ENCODE measurements around the gene GPR146.

Gene GPR146

GRCh38 chr7:1004018-1004852, 40.1 kb upstream of the GPR146 start:
- no peaks in the 10 kb centered on the region for H3K9me3 Mint-ChIP-seq
- DNase-seq (no peak), ATAC-seq (replicated peaks) (peak; percentile 40)
- no peak overlapping the region for H3K4me3 Mint-ChIP-seq
- peaks cover 13% of the 10 kb centered on the region for H3K36me3 Mint-ChIP-seq (ENCODE audit: insufficient read depth)
- peaks cover 4 to 17% of the 10 kb centered on the region in 2 donors for H3K4me1 Mint-ChIP-seq (ENCODE audit: low read depth in 2 of 2)
- peak overlapping the region; percentile 26 to 41 for H3K27ac Mint-ChIP-seq
- H3K27me3 Mint-ChIP-seq = no peaks in the 10 kb centered on the region

- ATAC-seq (replicated peaks) (no peak), DNase-seq (no peak)
- no peak overlapping the region for H3K4me3 Mint-ChIP-seq
- peaks cover 11 to 17% of the 10 kb centered on the region in 2 donors for H3K4me1 Mint-ChIP-seq (ENCODE audit: low read depth in 2 of 2)
- H3K9me3 Mint-ChIP-seq = no peaks in the 10 kb centered on the region
- H3K36me3 Mint-ChIP-seq (ENCODE audit: insufficient read depth) = peaks cover 17% of the 10 kb centered on the region
- no peaks in the 10 kb centered on the region for H3K27me3 Mint-ChIP-seq
- H3K27ac Mint-ChIP-seq = no peak overlapping the region
Observed at GRCh38 chr7:1005303-1005702, 39.0 kb upstream of the GPR146 start.

GRCh38 chr7:1007901-1008300, 36.4 kb upstream of the GPR146 start:
- H3K9me3 Mint-ChIP-seq = peaks cover 6 to 10% of the 10 kb centered on the region in 2 donors
- H3K4me3 Mint-ChIP-seq = no peak overlapping the region
- H3K27me3 Mint-ChIP-seq = no peaks in the 10 kb centered on the region
- H3K36me3 Mint-ChIP-seq (ENCODE audit: insufficient read depth) = peaks cover 19% of the 10 kb centered on the region
- peaks cover 19 to 21% of the 10 kb centered on the region in 2 donors for H3K4me1 Mint-ChIP-seq (ENCODE audit: low read depth in 2 of 2)
- no peak for ATAC-seq (replicated peaks)
- no peak for DNase-seq
- H3K27ac Mint-ChIP-seq = no peak overlapping the region

- H3K4me1 Mint-ChIP-seq (ENCODE audit: low read depth in 2 of 2) = peaks cover 19 to 22% of the 10 kb centered on the region in 2 donors
- H3K4me3 Mint-ChIP-seq = no peak overlapping the region
- peaks cover 6 to 10% of the 10 kb centered on the region in 2 donors for H3K9me3 Mint-ChIP-seq
- DNase-seq (no peak), ATAC-seq (replicated peaks) (no peak)
- no peaks in the 10 kb centered on the region for H3K27me3 Mint-ChIP-seq
- peaks cover 19% of the 10 kb centered on the region for H3K36me3 Mint-ChIP-seq (ENCODE audit: insufficient read depth)
- no peak overlapping the region for H3K27ac Mint-ChIP-seq
Observed at GRCh38 chr7:1008733-1009363, 35.5 kb upstream of the GPR146 start.

- Mint-ChIP-seq H3K9me3 (peaks cover 6 to 10% of the 10 kb centered on the region in 2 donors), H3K4me3 (no peak overlapping the region), H3K4me1 (ENCODE audit: low read depth in 2 of 2) (peaks cover 19 to 25% of the 10 kb centered on the region in 2 donors), H3K27ac (no peak overlapping the region), H3K27me3 (no peaks in the 10 kb centered on the region), H3K36me3 (ENCODE audit: insufficient read depth) (peaks cover 19% of the 10 kb centered on the region)
- ATAC-seq (replicated peaks) (no peak), DNase-seq (no peak)
Observed at GRCh38 chr7:1009747-1010146, 34.6 kb upstream of the GPR146 start.

GRCh38 chr7:1010226-1010625, 34.1 kb upstream of the GPR146 start:
- Mint-ChIP-seq H3K4me3 (no peak overlapping the region), H3K9me3 (peaks cover 6 to 10% of the 10 kb centered on the region in 2 donors), H3K27me3 (no peaks in the 10 kb centered on the region), H3K36me3 (ENCODE audit: insufficient read depth) (peaks cover 19% of the 10 kb centered on the region), H3K27ac (peak overlapping the region; percentile 88 to 95), H3K4me1 (ENCODE audit: low read depth in 2 of 2) (peaks cover 19 to 25% of the 10 kb centered on the region in 2 donors)
- DNase-seq = no peak
- no peak for ATAC-seq (replicated peaks)

GRCh38 chr7:1011297-1012003, 32.9 kb upstream of the GPR146 start:
- H3K27ac Mint-ChIP-seq = peak overlapping the region; percentile 88 to 95
- ATAC-seq (replicated peaks) = peak; percentile 75
- peak overlapping the region; percentile 6 to 11 for H3K4me3 Mint-ChIP-seq
- H3K36me3 Mint-ChIP-seq (ENCODE audit: insufficient read depth) = peaks cover 17% of the 10 kb centered on the region
- H3K27me3 Mint-ChIP-seq = no peaks in the 10 kb centered on the region
- peaks cover 16 to 25% of the 10 kb centered on the region in 2 donors for H3K4me1 Mint-ChIP-seq (ENCODE audit: low read depth in 2 of 2)
- H3K9me3 Mint-ChIP-seq = peaks cover 6 to 10% of the 10 kb centered on the region in 2 donors
- peak; percentile 36 to 41 (median 39) for DNase-seq

- Mint-ChIP-seq H3K27ac (peak overlapping the region; percentile 88 to 95), H3K27me3 (no peaks in the 10 kb centered on the region), H3K9me3 (peaks cover 6 to 10% of the 10 kb centered on the region in 2 donors), H3K4me1 (ENCODE audit: low read depth in 2 of 2) (peaks cover 16 to 25% of the 10 kb centered on the region in 2 donors), H3K4me3 (peak overlapping the region; percentile 6 to 11), H3K36me3 (ENCODE audit: insufficient read depth) (peaks cover 17% of the 10 kb centered on the region)
- DNase-seq (no peak), ATAC-seq (replicated peaks) (no peak)
Observed at GRCh38 chr7:1012004-1012715, 32.2 kb upstream of the GPR146 start.

- Mint-ChIP-seq H3K4me1 (ENCODE audit: low read depth in 2 of 2) (peaks cover 16 to 25% of the 10 kb centered on the region in 2 donors), H3K9me3 (peaks cover 6 to 10% of the 10 kb centered on the region in 2 donors), H3K4me3 (no peak overlapping the region), H3K27ac (no peak overlapping the region), H3K27me3 (no peaks in the 10 kb centered on the region), H3K36me3 (ENCODE audit: insufficient read depth) (peaks cover 17% of the 10 kb centered on the region)
- DNase-seq = no peak
- ATAC-seq (replicated peaks) = no peak
Observed at GRCh38 chr7:1012716-1013095, 31.6 kb upstream of the GPR146 start.

GRCh38 chr7:1013581-1013980, 30.8 kb upstream of the GPR146 start:
- DNase-seq (no peak), ATAC-seq (replicated peaks) (no peak)
- no peak overlapping the region for H3K4me3 Mint-ChIP-seq
- peaks cover 17% of the 10 kb centered on the region for H3K36me3 Mint-ChIP-seq (ENCODE audit: insufficient read depth)
- H3K27ac Mint-ChIP-seq = no peak overlapping the region
- peaks cover 6 to 10% of the 10 kb centered on the region in 2 donors for H3K9me3 Mint-ChIP-seq
- H3K27me3 Mint-ChIP-seq = no peaks in the 10 kb centered on the region
- peaks cover 20 to 32% of the 10 kb centered on the region in 2 donors for H3K4me1 Mint-ChIP-seq (ENCODE audit: low read depth in 2 of 2)

- Mint-ChIP-seq H3K27me3 (no peaks in the 10 kb centered on the region), H3K27ac (peak overlapping the region; percentile 41 to 73), H3K36me3 (ENCODE audit: insufficient read depth) (peaks cover 17% of the 10 kb centered on the region), H3K4me1 (ENCODE audit: low read depth in 2 of 2) (peaks cover 16 to 27% of the 10 kb centered on the region in 2 donors), H3K4me3 (no peak overlapping the region), H3K9me3 (peaks cover 6 to 10% of the 10 kb centered on the region in 2 donors)
- no peak for DNase-seq
- no peak for ATAC-seq (replicated peaks)
Observed at GRCh38 chr7:1014681-1015080, 29.7 kb upstream of the GPR146 start.

- ATAC-seq (replicated peaks) (no peak), DNase-seq (no peak)
- peaks cover 18 to 23% of the 10 kb centered on the region in 2 donors for H3K4me1 Mint-ChIP-seq (ENCODE audit: low read depth in 2 of 2)
- peak overlapping the region in 1 of 2 donors; percentile 73 for H3K27ac Mint-ChIP-seq
- no peak overlapping the region for H3K4me3 Mint-ChIP-seq
- H3K27me3 Mint-ChIP-seq = no peaks in the 10 kb centered on the region
- peaks cover 6 to 10% of the 10 kb centered on the region in 2 donors for H3K9me3 Mint-ChIP-seq
- peaks cover 13% of the 10 kb centered on the region for H3K36me3 Mint-ChIP-seq (ENCODE audit: insufficient read depth)
Observed at GRCh38 chr7:1015196-1016121, 28.9 kb upstream of the GPR146 start.
